HepG2 (cell line): ENCODE measurements around the gene FBXO33. TPM values are rescaled to one million over a fixed set of nuclear protein-coding genes. Genes with fewer than 3 reads are reported as not detected.

ENCODE experiments used
- ATAC-seq: fragments of 200-7000 bp; cut with Tn5 transposase; 3 replicates; pipeline ENCODE4 v1.9.1; 2020; ENCODE audit warnings: mild to moderate bottlenecking, moderate library complexity
- BruUV-seq: library from RNA; stranded (reverse); fragments of 400-500 nt; replicated peaks from 2 replicates; lab custom pipeline; 2021; lab: Mats Ljungman, UMichigan
- CTCF ChIA-PET: fragments of 300-600 bp; formaldehyde crosslinking; extraction: SDS; loops from one replicate; lab custom pipeline; 2021; ENCODE audit warnings: low total read pairs, inconsistent platforms, low intra/inter-chr PET ratio; lab: Yijun Ruan, JAX
- POLR2A ChIA-PET: fragments of 350-600 bp; sonication (Branson Sonifier 250); formaldehyde crosslinking; loops from one replicate; lab custom pipeline; 2020; ENCODE audit warnings: antibody characterized with exemption, inconsistent platforms; lab: Yijun Ruan, JAX
- DNase-seq: peaks from one replicate; pipeline ENCODE4 v3.0.0-alpha.2; 2015; ENCODE audit warnings: low spot score
- FAIRE-seq: peaks from 3 replicates; lab custom pipeline; 2011; peaks lifted over from hg19 to GRCh38; lab: Jason Lieb, UNC
- H2AFZ ChIP-seq: one replicate; pipeline ENCODE4 v1.6.1; 2011; ENCODE audit warnings: low read length, inconsistent platforms
- H3K27ac ChIP-seq: fragments of 300-600 bp; 3 replicates; pipeline ENCODE4 v1.8.0; 2011; ENCODE audit warnings: mixed run types, mild to moderate bottlenecking, mixed read lengths, low read length, inconsistent platforms; ENCODE audit not compliant: insufficient read depth; ENCODE audit errors: extremely low read length
- H3K27me3 ChIP-seq, 2 experiments: fragments of 200-600 bp in 1 of 2; 2 replicates in 1 of 2; 3 replicates in 1 of 2; pipeline versions ENCODE4 v1.6.0 to v1.8.0; 2011; ENCODE audit warnings: low read length in 2 of 2, mild to moderate bottlenecking in 2 of 2, moderate library complexity in 2 of 2, inconsistent platforms in 1 of 2; ENCODE audit not compliant: insufficient read depth in 2 of 2, control insufficient read depth in 1 of 2
- H3K36me3 ChIP-seq, 2 experiments: fragments of 200-600 bp in 1 of 2; replicated peaks in 1 of 2; 2 replicates in 1 of 2; 3 replicates in 1 of 2; pipeline versions ENCODE4 v1.5.1 to v1.8.0; 2011; ENCODE audit warnings: low read length in 2 of 2, inconsistent platforms in 1 of 2; ENCODE audit not compliant: insufficient read depth in 2 of 2, control insufficient read depth in 1 of 2
- H3K4me1 ChIP-seq: 2 replicates; pipeline ENCODE4 v1.5.1; 2012; ENCODE audit warnings: low read length, inconsistent platforms; ENCODE audit not compliant: insufficient read depth
- H3K4me2 ChIP-seq: 2 replicates; pipeline ENCODE4 v1.6.0; 2011; ENCODE audit warnings: low read depth, low read length, inconsistent platforms
- H3K4me3 ChIP-seq, 3 experiments: fragments of 200-600 bp in 1 of 3; sonication (generic), shearing (Covaris generic) in 1 of 3; replicated peaks in 1 of 3; 2 replicates each; pipeline ENCODE4 v1.5.1; 2011 to 2016; ENCODE audit warnings: low read length in 3 of 3, inconsistent platforms in 2 of 3, low read depth in 2 of 3, mild to moderate bottlenecking in 2 of 3, control low read depth in 1 of 3, mixed read lengths in 1 of 3; ENCODE audit not compliant: insufficient read depth in 1 of 3
- H3K79me2 ChIP-seq: one replicate; pipeline ENCODE4 v1.6.1; 2011; ENCODE audit warnings: low read length, inconsistent platforms; ENCODE audit not compliant: insufficient read depth
- H3K9ac ChIP-seq: 2 replicates; pipeline ENCODE4 v1.6.0; 2011; ENCODE audit warnings: mild to moderate bottlenecking, low read depth, low read length, inconsistent platforms; ENCODE audit not compliant: insufficient read depth
- H3K9me3 ChIP-seq: 2 replicates; pipeline ENCODE4 v1.5.1; 2012; ENCODE audit warnings: mild to moderate bottlenecking, low read length
- H4K20me1 ChIP-seq: 2 replicates; pipeline ENCODE4 v1.6.0; 2011; ENCODE audit warnings: inconsistent platforms, mild to moderate bottlenecking, low read length, moderate library complexity; ENCODE audit not compliant: insufficient read depth
- CEBPB ChIP-seq: IDR thresholded peaks from 2 replicates; pipeline ENCODE4 v1.6.1; 2011; ENCODE audit warnings: low read depth, low read length, improper control_type of control experiment, borderline replicate concordance
- FOXK2 ChIP-seq: fragments of 450-650 bp; IDR thresholded peaks from 2 replicates; pipeline ENCODE4 v1.6.1; 2016
- MXD4 ChIP-seq: IDR thresholded peaks from 2 replicates; pipeline ENCODE4 v1.6.1; 2016; ENCODE audit warnings: mild to moderate bottlenecking, missing biosample characterization, missing genetic modification reagents
- ZBTB40 ChIP-seq, 2 experiments: fragments of 450-650 bp in 1 of 2; sonication (generic) in 1 of 2; formaldehyde crosslinking in 1 of 2; IDR thresholded peaks; 2 replicates each; pipeline versions ENCODE4 v1.6.1 to v1.8.0; 2016 to 2022; ENCODE audit warnings: antibody characterized with exemption in 1 of 2, mild to moderate bottlenecking in 1 of 2, missing genetic modification reagents in 1 of 2
- ZMYM4 ChIP-seq: sonication (generic); formaldehyde crosslinking; IDR thresholded peaks from 2 replicates; pipeline ENCODE4 v1.8.1; 2023; ENCODE audit warnings: mild to moderate bottlenecking, missing genetic modification reagents
- ZNF558 ChIP-seq: sonication (generic); formaldehyde crosslinking; IDR thresholded peaks from 2 replicates; pipeline ENCODE4 v1.9.0; 2022; ENCODE audit warnings: mild to moderate bottlenecking, missing genetic modification reagents, borderline replicate concordance
- WGBS: methylation state at CpG from one replicate; pipeline ENCODE4 v1.1.6; 2017; ENCODE audit warnings: low lambda C conversion rate; 5-methylcytosine and 5-hydroxymethylcytosine counted together
- in situ Hi-C: cut with HindIII; loops from 2 replicates; pipeline ENCODE4 v1.10.0; 2017; ENCODE audit warnings: low pct_unique_long_range_greater_than_20kb; ENCODE audit not compliant: extremely low pct_ligation_motif_present
- intact Hi-C: fragments of 100-400 bp; cut with micrococcal nuclease; formaldehyde crosslinking; loops from one replicate; pipeline ENCODE4 v1.10.0; 2022; ENCODE audit not compliant: unreplicated experiment
- polyA plus RNA-seq, 8 experiments: library from polyadenylated mRNA; depleted of rRNA in 3 of 8; stranded (reverse) in 7 of 8; unstranded in 1 of 8; fragments of >200 nt; fragmentation: Illumina TruSeq in 4 of 8; extraction: Trizol in 4 of 8; gene quantifications; 2 replicates each; pipeline versions ENCODE4 v1.2.1 to v1.2.3, GENCODE V29; 2011 to 2016; ENCODE audit warnings: low read depth in 4 of 8, missing spikeins in 1 of 8, mixed read lengths in 1 of 8; ENCODE audit not compliant: insufficient read depth in 1 of 8
- total RNA-seq, 5 experiments: library from RNA; depleted of rRNA; stranded (reverse); fragments of >200 nt; fragmentation: Illumina TruSeq; extraction: Trizol; gene quantifications; 2 replicates each; pipeline ENCODE4 v1.2.3, GENCODE V29; 2016; ENCODE audit warnings: low read depth in 1 of 5

FBXO33 gene
- total and polyA plus RNA-seq, 2 of the 13 experiments (the other 11 are each of a cell fraction or from before 2014, with no cell fraction given), result 15.5 to 16.9 TPM

DNA sequence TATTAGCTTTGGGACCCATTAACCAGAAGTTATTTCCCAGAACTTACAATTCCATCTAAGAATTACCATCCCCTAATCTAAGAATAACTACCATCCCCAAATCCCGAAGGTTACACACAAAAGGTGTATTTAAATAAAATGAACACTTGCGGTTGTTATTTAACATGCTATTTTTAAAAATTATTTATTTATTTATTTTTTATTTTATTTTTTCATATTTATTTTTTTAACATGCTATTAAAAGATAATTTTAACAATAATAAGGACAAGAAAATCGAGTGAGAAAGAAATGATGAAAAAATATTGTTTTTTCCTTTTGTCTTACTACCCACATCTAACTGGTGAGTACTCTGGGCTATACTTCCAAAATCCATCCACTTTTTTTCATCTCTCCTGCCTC, 6.3 kb downstream of the FBXO33 start:
- Histone ChIP-seq H3K9ac (no peak overlapping the region), H3K4me1 (peaks cover 31% of the 10 kb centered on the region), H3K4me2 (no peak overlapping the region), H2AFZ (no peak overlapping the region), H3K36me3 (no peaks in the 10 kb centered on the region), H3K27ac (no peak overlapping the region), H3K9me3 (no peaks in the 10 kb centered on the region), H4K20me1 (peaks cover 15% of the 10 kb centered on the region), H3K27me3 (no peaks in the 10 kb centered on the region; a peak in 1 of 5 replicates), H3K79me2 (peaks cover 55% of the 10 kb centered on the region), H3K4me3 (no peak overlapping the region)
- TF ChIP-seq FOXK2 (no peak), ZNF558 (no peak), ZMYM4 (CRISPR knock-in tag) (no peak), MXD4 (no peak)
- ChIA-PET CTCF (no interaction called here), POLR2A (interaction anchor here (1.3 to 3.0 kb wide), 4 partner anchors 160 to 323 kb away, joined by 3 to 12 read pairs (median 6); partner anchors contain the start of genes SEC23A and TRAPPC6B)
- no TSS peak for BruUV-seq
- 77% methylated on average over 3 of the region's 3 CpGs for WGBS
- in situ Hi-C loops (no loop called here), intact Hi-C loops (loop anchor here (1.0 kb wide), 2 partner anchors 195 to 319 kb away; no protein-coding TSS in a partner anchor)
- DNase-seq (no peak), FAIRE-seq (no peak), ATAC-seq (no peak)

GRCh38 chr14:39423793-39424192, 8.4 kb downstream of the FBXO33 start:
- intact Hi-C loops, result no loop called here
- no peak overlapping the region for H3K9ac ChIP-seq
- TF ChIP-seq CEBPB, result peak; percentile 71; the same call in 1 of the 2 replicates
- no peak for TF ChIP-seq ZBTB40 (IDR thresholded peaks at IDR 0.05)
- TF ChIP-seq ZBTB40 (CRISPR knock-in tag; IDR thresholded peaks at IDR 0.05), result no peak
- TF ChIP-seq, all 625 proteins: peak for 1
- no peak for FAIRE-seq
- no peak for DNase-seq
- Histone ChIP-seq H3K27me3 (no peaks in the 10 kb centered on the region), H3K27ac (no peak overlapping the region), H3K4me2 (no peak overlapping the region), H3K9me3 (no peaks in the 10 kb centered on the region), H2AFZ (no peak overlapping the region), H3K79me2 (peaks cover 34% of the 10 kb centered on the region), H4K20me1 (no peaks in the 10 kb centered on the region), H3K4me3 (no peak overlapping the region), H3K4me1 (peaks cover 12% of the 10 kb centered on the region), H3K36me3 (no peaks in the 10 kb centered on the region)
- no TSS peak for BruUV-seq
- WGBS, result 95% methylated on average over 3 of the region's 3 CpGs
- POLR2A ChIA-PET, result interaction anchor here (1.4 kb wide), 1 partner anchor 192 kb away, joined by 3 read pairs; no protein-coding TSS in a partner anchor
- in situ Hi-C loops, result no loop called here
- ATAC-seq, result no peak
- CTCF ChIA-PET, result no interaction called here
